Ureter (tissue), 1 donor: ENCODE measurements around the gene CCDC71. TPM values are rescaled to one million over a fixed set of nuclear protein-coding genes. Genes with fewer than 3 reads are reported as not detected.
A peak's percentile ranks its signal among the peaks of the same experiment; 100 is the strongest.

Experiments
- DNase-seq: peaks from one replicate; pipeline ENCODE4 v3.0.0-alpha.2; 2020; ENCODE audit warnings: low spot score
- total RNA-seq: library from RNA; stranded (reverse); gene quantifications from one replicate; pipeline ENCODE4 v1.2.4, GENCODE V29; 2023
- donor health status: DM: yes; HTN: yes; CAD: no.

The CCDC71 gene
- total RNA-seq, 1 donor from 2014 or later: 32.1 TPM

- no peak for DNase-seq
Observed at GRCh38 chr3:49131576-49131975, 34.6 kb downstream of the CCDC71 start.

GRCh38 chr3:49131040-49131439 is 35.1 kb downstream of the CCDC71 start:
- DNase-seq: no peak

- no peak for DNase-seq
Observed at GRCh38 chr3:49124991-49125670, 41.0 kb downstream of the CCDC71 start.

GRCh38 chr3:49124203-49124602 is 41.9 kb downstream of the CCDC71 start:
- DNase-seq: no peak

GRCh38 chr3:49123687-49124086 is 42.4 kb downstream of the CCDC71 start:
- DNase-seq: no peak

- no peak for DNase-seq
Observed at GRCh38 chr3:49122886-49123545, 43.1 kb downstream of the CCDC71 start.

- DNase-seq: no peak
Observed at GRCh38 chr3:49122451-49122850, 43.7 kb downstream of the CCDC71 start.

GRCh38 chr3:49122022-49122421 is 44.1 kb downstream of the CCDC71 start:
- no peak for DNase-seq

- no peak for DNase-seq
Observed at GRCh38 chr3:49121132-49121736, 44.9 kb downstream of the CCDC71 start.

GRCh38 chr3:49120438-49121131 is 45.5 kb downstream of the CCDC71 start, which contains the start of gene USP19:
Gene USP19, minus strand, starts transcription at chr3:49120823. Its CDS starts 1,678 bp downstream, at chr3:49119145.
- DNase-seq: peak; percentile 94

GRCh38 chr3:49120096-49120437 is 46.1 kb downstream of the CCDC71 start:
- DNase-seq: no peak

GRCh38 chr3:49119439-49119838 is 46.7 kb downstream of the CCDC71 start:
- DNase-seq: no peak

GRCh38 chr3:49119036-49119435 is 47.1 kb downstream of the CCDC71 start:
- DNase-seq: no peak

Other genes with a start within 250 kb of the CCDC71 start
- 123 TPM for gene ARIH2, start 247.5 kb downstream of the CCDC71 start, total RNA-seq
- 47.2 TPM for gene P4HTM, start 176.1 kb downstream of the CCDC71 start, total RNA-seq
- gene WDR6, start 158.9 kb downstream of the CCDC71 start, total RNA-seq: 210 TPM
- gene DALRD3, start 147.8 kb downstream of the CCDC71 start, total RNA-seq: 37.0 TPM
- gene NDUFAF3, start 144.2 kb downstream of the CCDC71 start, total RNA-seq: 122 TPM
- gene IMPDH2, start 136.9 kb downstream of the CCDC71 start, total RNA-seq: 268 TPM
- gene QRICH1, start 72.3 kb downstream of the CCDC71 start, total RNA-seq: 131 TPM
- 355 TPM for gene QARS1, start 61.6 kb downstream of the CCDC71 start, total RNA-seq
- gene USP19, start 45.5 kb downstream of the CCDC71 start, total RNA-seq: 69.3 TPM
- gene LAMB2, start 33.3 kb downstream of the CCDC71 start, total RNA-seq: 311 TPM
- gene KLHDC8B, start 5.3 kb upstream of the CCDC71 start, total RNA-seq: 36.5 TPM
- gene C3orf62, start 110.9 kb upstream of the CCDC71 start, total RNA-seq: 8.9 TPM
- 93.3 TPM for gene USP4, start 173.7 kb upstream of the CCDC71 start, total RNA-seq
- gene GPX1, start 192.0 kb upstream of the CCDC71 start, total RNA-seq: 270 TPM
- 379 TPM for gene RHOA, start 245.6 kb upstream of the CCDC71 start, total RNA-seq
- 37.1 TPM for gene TCTA, start 246.1 kb upstream of the CCDC71 start, total RNA-seq